Measurements from ENCODE around the gene CCDC149. TPM values are rescaled to one million over a fixed set of nuclear protein-coding genes. Genes with fewer than 3 reads are reported as not detected.

The CCDC149 gene
- total and polyA plus RNA-seq, 2 of the 8 experiments (the other 6 are each of a cell fraction or from before 2014, with no cell fraction given): 2.2 to 5.6 TPM

DNA sequence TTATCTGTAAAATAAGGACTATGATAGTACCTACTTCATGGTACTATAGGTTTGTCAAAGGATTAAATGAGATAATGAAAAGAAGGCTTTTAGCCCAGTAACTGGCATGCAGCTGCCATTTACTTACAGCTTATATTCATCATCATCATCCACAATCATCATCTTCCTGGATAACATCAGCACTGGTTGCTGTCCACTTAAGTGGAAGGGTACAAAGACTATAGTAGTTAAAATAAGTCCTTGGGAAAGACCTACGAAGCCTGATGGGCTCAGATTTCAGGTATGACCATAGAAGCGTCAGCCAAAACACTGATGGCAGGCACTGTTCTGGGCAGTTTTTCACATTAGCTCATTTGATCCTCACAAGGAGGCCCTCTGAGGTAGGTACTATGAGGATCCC is 20.6 kb downstream of the CCDC149 start (continued):
- TF ChIP-seq RNF2 (IDR thresholded peaks at IDR 0.05; ENCODE audit: borderline replicate concordance, low read depth, low read length, missing control alignments, poor library complexity, severe bottlenecking) (no peak), RAD21 (IDR thresholded peaks at IDR 0.05 in 1 of 2, conservative IDR thresholded peaks at IDR 0.05 in 1 of 2; ENCODE audit: low read depth in 2 of 2, low read length in 2 of 2) (no peak), SUZ12 (IDR thresholded peaks at IDR 0.05; ENCODE audit: low read length) (no peak)
